ENCODE data around the gene AFF2. TPM values are rescaled to one million over a fixed set of nuclear protein-coding genes. Genes with fewer than 3 reads are reported as not detected.

The AFF2 gene
- total RNA-seq, 1 donor from 2014 or later = 0.89 TPM

- Mint-ChIP-seq H3K36me3 (ENCODE audit: unreplicated experiment) (no peaks in the 10 kb centered on the region), H3K4me3 (ENCODE audit: unreplicated experiment) (no peak overlapping the region), H3K4me1 (ENCODE audit: unreplicated experiment) (peaks cover 6% of the 10 kb centered on the region), H3K27ac (ENCODE audit: unreplicated experiment) (no peak overlapping the region), H3K27me3 (ENCODE audit: unreplicated experiment) (no peaks in the 10 kb centered on the region), H3K9me3 (ENCODE audit: unreplicated experiment) (no peaks in the 10 kb centered on the region)
- no peak for TF ChIP-seq CTCF (IDR thresholded peaks at IDR 0.05)
- DNase-seq (ENCODE audit: extremely low spot score, unreplicated experiment) = no peak
Measured at GRCh38 chrX:148535639-148536038, 35.2 kb downstream of the AFF2 start.

GRCh38 chrX:148536961-148537360, 36.5 kb downstream of the AFF2 start:
- Mint-ChIP-seq H3K27ac (ENCODE audit: unreplicated experiment) (no peak overlapping the region), H3K36me3 (ENCODE audit: unreplicated experiment) (no peaks in the 10 kb centered on the region), H3K9me3 (ENCODE audit: unreplicated experiment) (no peaks in the 10 kb centered on the region), H3K27me3 (ENCODE audit: unreplicated experiment) (no peaks in the 10 kb centered on the region), H3K4me1 (ENCODE audit: unreplicated experiment) (peaks cover 6% of the 10 kb centered on the region), H3K4me3 (ENCODE audit: unreplicated experiment) (no peak overlapping the region)
- TF ChIP-seq CTCF (IDR thresholded peaks at IDR 0.05) = no peak
- no peak for DNase-seq (ENCODE audit: extremely low spot score, unreplicated experiment)

- no peak for DNase-seq (ENCODE audit: extremely low spot score, unreplicated experiment)
- Mint-ChIP-seq H3K27me3 (ENCODE audit: unreplicated experiment) (no peaks in the 10 kb centered on the region), H3K4me3 (ENCODE audit: unreplicated experiment) (no peak overlapping the region), H3K4me1 (ENCODE audit: unreplicated experiment) (peaks cover 6% of the 10 kb centered on the region), H3K27ac (ENCODE audit: unreplicated experiment) (no peak overlapping the region), H3K9me3 (ENCODE audit: unreplicated experiment) (no peaks in the 10 kb centered on the region), H3K36me3 (ENCODE audit: unreplicated experiment) (no peaks in the 10 kb centered on the region)
- no peak for TF ChIP-seq CTCF (IDR thresholded peaks at IDR 0.05)
Measured at GRCh38 chrX:148537556-148538182, 37.3 kb downstream of the AFF2 start.

- no peak for DNase-seq (ENCODE audit: extremely low spot score, unreplicated experiment)
- H3K27me3 Mint-ChIP-seq (ENCODE audit: unreplicated experiment) = no peaks in the 10 kb centered on the region
- H3K36me3 Mint-ChIP-seq (ENCODE audit: unreplicated experiment) = no peaks in the 10 kb centered on the region
- no peaks in the 10 kb centered on the region for H3K9me3 Mint-ChIP-seq (ENCODE audit: unreplicated experiment)
- peaks cover 6% of the 10 kb centered on the region for H3K4me1 Mint-ChIP-seq (ENCODE audit: unreplicated experiment)
- H3K27ac Mint-ChIP-seq (ENCODE audit: unreplicated experiment) = no peak overlapping the region
- no peak for TF ChIP-seq CTCF (IDR thresholded peaks at IDR 0.05)
- H3K4me3 Mint-ChIP-seq (ENCODE audit: unreplicated experiment) = no peak overlapping the region
Measured at GRCh38 chrX:148538582-148538981, 38.2 kb downstream of the AFF2 start.

- H3K4me3 Mint-ChIP-seq (ENCODE audit: unreplicated experiment) = no peak overlapping the region
- H3K27ac Mint-ChIP-seq (ENCODE audit: unreplicated experiment) = no peak overlapping the region
- H3K36me3 Mint-ChIP-seq (ENCODE audit: unreplicated experiment) = no peaks in the 10 kb centered on the region
- TF ChIP-seq CTCF (IDR thresholded peaks at IDR 0.05) = no peak
- peaks cover 3% of the 10 kb centered on the region for H3K9me3 Mint-ChIP-seq (ENCODE audit: unreplicated experiment)
- H3K27me3 Mint-ChIP-seq (ENCODE audit: unreplicated experiment) = no peaks in the 10 kb centered on the region
- DNase-seq (ENCODE audit: extremely low spot score, unreplicated experiment) = no peak
- peaks cover 4% of the 10 kb centered on the region for H3K4me1 Mint-ChIP-seq (ENCODE audit: unreplicated experiment)
Measured at GRCh38 chrX:148540114-148540513, 39.7 kb downstream of the AFF2 start.

Data from osteocyte (in vitro differentiated cells).